HUES48 (cell line): ENCODE results near the gene PNRC2.

Source experiments
- H3K27ac ChIP-seq: one replicate; pipeline ENCODE4 v1.7.0; 2013; ENCODE audit warnings: low read depth, low read length, inconsistent platforms
- H3K27me3 ChIP-seq: 2 replicates; pipeline ENCODE4 v1.6.1; 2013; ENCODE audit warnings: mild to moderate bottlenecking, low read length; ENCODE audit not compliant: control insufficient read depth, insufficient read depth
- H3K36me3 ChIP-seq: 2 replicates; pipeline ENCODE4 v1.6.1; 2013; ENCODE audit warnings: low read length; ENCODE audit not compliant: control insufficient read depth, insufficient read depth
- H3K4me1 ChIP-seq: 2 replicates; pipeline ENCODE4 v1.6.1; 2013; ENCODE audit warnings: mild to moderate bottlenecking, low read length; ENCODE audit not compliant: control insufficient read depth, insufficient read depth
- H3K4me3 ChIP-seq: 2 replicates; pipeline ENCODE4 v1.5.1; 2013; ENCODE audit warnings: mild to moderate bottlenecking, low read depth, low read length
- H3K9ac ChIP-seq: 2 replicates; pipeline ENCODE4 v1.6.1; 2013; ENCODE audit warnings: mild to moderate bottlenecking, low read depth, low read length, moderate library complexity
- H3K9me3 ChIP-seq: 2 replicates; pipeline ENCODE4 v1.6.1; 2013; ENCODE audit warnings: low read length; ENCODE audit not compliant: control insufficient read depth, insufficient read depth

Gene PNRC2

GRCh38 chr1:23923592-23924499, 35.8 kb upstream of the PNRC2 start:
- H3K9me3 ChIP-seq: no peaks in the 10 kb centered on the region
- no peak overlapping the region for H3K27ac ChIP-seq
- no peaks in the 10 kb centered on the region for H3K36me3 ChIP-seq
- H3K9ac ChIP-seq: no peak overlapping the region
- H3K27me3 ChIP-seq: no peaks in the 10 kb centered on the region
- H3K4me3 ChIP-seq: no peak overlapping the region
- H3K4me1 ChIP-seq: no peaks in the 10 kb centered on the region

- H3K4me1 ChIP-seq: no peaks in the 10 kb centered on the region
Measured at GRCh38 chr1:23924601-23925000, 35.0 kb upstream of the PNRC2 start.

GRCh38 chr1:23925279-23925678, 34.3 kb upstream of the PNRC2 start:
- Histone ChIP-seq H3K9ac (no peak overlapping the region), H3K4me1 (no peaks in the 10 kb centered on the region), H3K4me3 (no peak overlapping the region), H3K27ac (no peak overlapping the region), H3K36me3 (no peaks in the 10 kb centered on the region), H3K9me3 (no peaks in the 10 kb centered on the region), H3K27me3 (no peaks in the 10 kb centered on the region)

More at GRCh38 chr1:23924601-23925000, 35.0 kb upstream of the PNRC2 start:
- H3K36me3 ChIP-seq: no peaks in the 10 kb centered on the region
- H3K4me3 ChIP-seq: no peak overlapping the region
- H3K27me3 ChIP-seq: no peaks in the 10 kb centered on the region
- H3K27ac ChIP-seq: no peak overlapping the region
- H3K9ac ChIP-seq: no peak overlapping the region
- H3K9me3 ChIP-seq: no peaks in the 10 kb centered on the region

- no peak overlapping the region for H3K4me3 ChIP-seq
- no peaks in the 10 kb centered on the region for H3K36me3 ChIP-seq
- no peak overlapping the region for H3K27ac ChIP-seq
- H3K9me3 ChIP-seq: no peaks in the 10 kb centered on the region
- H3K9ac ChIP-seq: no peak overlapping the region
- H3K4me1 ChIP-seq: no peaks in the 10 kb centered on the region
- H3K27me3 ChIP-seq: no peaks in the 10 kb centered on the region
Measured at GRCh38 chr1:23927097-23927496, 32.5 kb upstream of the PNRC2 start.

- Histone ChIP-seq H3K9me3 (no peaks in the 10 kb centered on the region), H3K27me3 (no peaks in the 10 kb centered on the region), H3K4me3 (no peak overlapping the region), H3K9ac (no peak overlapping the region), H3K4me1 (no peaks in the 10 kb centered on the region), H3K27ac (no peak overlapping the region), H3K36me3 (no peaks in the 10 kb centered on the region)
Measured at GRCh38 chr1:23928789-23929188, 30.8 kb upstream of the PNRC2 start.

- H3K4me1 ChIP-seq: no peaks in the 10 kb centered on the region
- H3K27me3 ChIP-seq: no peaks in the 10 kb centered on the region
- no peak overlapping the region for H3K27ac ChIP-seq
- H3K9ac ChIP-seq: no peak overlapping the region
- no peaks in the 10 kb centered on the region for H3K36me3 ChIP-seq
- no peak overlapping the region for H3K4me3 ChIP-seq
- no peaks in the 10 kb centered on the region for H3K9me3 ChIP-seq
Measured at GRCh38 chr1:23930270-23930669, 29.4 kb upstream of the PNRC2 start.

GRCh38 chr1:23930861-23931490, 28.7 kb upstream of the PNRC2 start:
- no peaks in the 10 kb centered on the region for H3K36me3 ChIP-seq
- no peaks in the 10 kb centered on the region for H3K27me3 ChIP-seq
- H3K9ac ChIP-seq: no peak overlapping the region
- H3K4me1 ChIP-seq: no peaks in the 10 kb centered on the region
- H3K27ac ChIP-seq: no peak overlapping the region
- H3K4me3 ChIP-seq: no peak overlapping the region
- H3K9me3 ChIP-seq: no peaks in the 10 kb centered on the region

- Histone ChIP-seq H3K36me3 (no peaks in the 10 kb centered on the region), H3K27ac (no peak overlapping the region), H3K27me3 (no peaks in the 10 kb centered on the region), H3K4me3 (no peak overlapping the region), H3K4me1 (peaks cover 2% of the 10 kb centered on the region; the same call in 1 of the 2 replicates), H3K9ac (no peak overlapping the region), H3K9me3 (no peaks in the 10 kb centered on the region)
Measured at GRCh38 chr1:23931491-23931880, 28.1 kb upstream of the PNRC2 start.

- peaks cover 8% of the 10 kb centered on the region; the same call in 1 of the 2 replicates for H3K4me1 ChIP-seq
- H3K4me3 ChIP-seq: no peak overlapping the region
- no peaks in the 10 kb centered on the region for H3K27me3 ChIP-seq
- peak overlapping the region; percentile 46 for H3K27ac ChIP-seq
- H3K9ac ChIP-seq: no peak overlapping the region
- no peaks in the 10 kb centered on the region for H3K9me3 ChIP-seq
- no peaks in the 10 kb centered on the region for H3K36me3 ChIP-seq
Measured at GRCh38 chr1:23936481-23937176, 23.0 kb upstream of the PNRC2 start.

GRCh38 chr1:23947366-23947765, 12.3 kb upstream of the PNRC2 start:
- no peaks in the 10 kb centered on the region for H3K27me3 ChIP-seq

GRCh38 chr1:23953020-23953419, 6.6 kb upstream of the PNRC2 start:
- H3K9me3 ChIP-seq: no peaks in the 10 kb centered on the region
- H3K36me3 ChIP-seq: no peaks in the 10 kb centered on the region
- H3K9ac ChIP-seq: no peak overlapping the region
- no peak overlapping the region for H3K27ac ChIP-seq
- H3K27me3 ChIP-seq: no peaks in the 10 kb centered on the region
- H3K4me3 ChIP-seq: no peak overlapping the region
- H3K4me1 ChIP-seq: peaks cover 5% of the 10 kb centered on the region

More at GRCh38 chr1:23947366-23947765, 12.3 kb upstream of the PNRC2 start:
- Histone ChIP-seq H3K27ac (no peak overlapping the region), H3K4me1 (no peaks in the 10 kb centered on the region), H3K9me3 (0 out of 2 replicates have a peak, but pooled peaks cover 4% of the 10 kb centered on the region), H3K4me3 (no peak overlapping the region), H3K9ac (no peak overlapping the region), H3K36me3 (no peaks in the 10 kb centered on the region)
